HG02885 (cell line): Measurements from ENCODE around the gene PLEKHA7.

Experiments used
- ATAC-seq: cut with Tn5 transposase; IDR thresholded peaks from one replicate; pipeline ENCODE4 v1.9.1; 2021; ENCODE audit warnings: mild to moderate bottlenecking; ENCODE audit not compliant: unreplicated experiment, poor library complexity

The PLEKHA7 gene

GRCh38 chr11:16783321-16783801 lies 230.9 kb downstream of the PLEKHA7 start:
- no peak for ATAC-seq

- no peak for ATAC-seq
Measured at GRCh38 chr11:16781936-16782919, 232.0 kb downstream of the PLEKHA7 start.

- no peak for ATAC-seq
Measured at GRCh38 chr11:16780698-16781550, 233.3 kb downstream of the PLEKHA7 start.

- ATAC-seq = no peak
Measured at GRCh38 chr11:16780146-16780545, 234.1 kb downstream of the PLEKHA7 start.

- ATAC-seq = peak; percentile 63
Measured at GRCh38 chr11:16779436-16779835, 234.8 kb downstream of the PLEKHA7 start.

GRCh38 chr11:16778876-16779275 lies 235.3 kb downstream of the PLEKHA7 start:
- ATAC-seq = no peak

- ATAC-seq = no peak
Measured at GRCh38 chr11:16778286-16778685, 235.9 kb downstream of the PLEKHA7 start.

- no peak for ATAC-seq
Measured at GRCh38 chr11:16777613-16777975, 236.6 kb downstream of the PLEKHA7 start.

GRCh38 chr11:16776711-16777612 lies 237.3 kb downstream of the PLEKHA7 start:
- ATAC-seq = no peak

GRCh38 chr11:16775614-16776283 lies 238.5 kb downstream of the PLEKHA7 start:
- ATAC-seq = no peak

DNA sequence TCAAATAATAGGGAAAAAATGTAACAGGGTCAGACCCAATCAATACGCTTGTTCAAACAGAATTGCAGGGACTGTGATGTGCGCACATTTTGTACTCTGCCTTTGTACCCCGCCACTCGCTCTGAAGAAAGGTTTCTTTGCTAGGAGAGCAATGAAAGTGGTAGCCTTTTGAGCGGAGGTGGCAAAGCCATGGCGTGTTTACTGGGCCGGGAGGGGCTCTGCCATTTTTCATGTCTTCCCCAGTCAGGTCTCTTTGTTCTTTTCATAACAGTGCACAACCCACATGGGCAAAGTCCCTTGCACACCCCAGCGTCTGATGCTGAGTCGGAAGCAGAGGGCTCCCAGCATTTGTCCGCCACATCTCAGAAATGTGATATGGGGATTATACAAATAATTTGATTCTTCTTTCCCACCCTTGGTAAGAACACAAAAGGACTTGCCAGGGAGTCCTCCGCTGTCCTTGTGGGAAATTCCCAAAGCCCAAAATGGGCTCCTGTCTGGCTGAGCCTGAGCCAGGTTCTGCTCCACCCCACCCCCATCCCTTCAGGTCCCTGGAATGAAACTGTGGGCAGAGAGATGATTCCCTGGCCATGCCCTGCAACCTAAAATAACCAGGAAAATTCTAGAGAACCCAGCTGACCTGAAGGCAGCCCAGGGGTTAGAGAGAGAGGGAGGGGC lies 239.1 kb downstream of the PLEKHA7 start:
- ATAC-seq = no peak

- no peak for ATAC-seq
Measured at GRCh38 chr11:16773981-16774935, 240.0 kb downstream of the PLEKHA7 start.

- no peak for ATAC-seq
Measured at GRCh38 chr11:16772141-16772512, 242.1 kb downstream of the PLEKHA7 start.

DNA sequence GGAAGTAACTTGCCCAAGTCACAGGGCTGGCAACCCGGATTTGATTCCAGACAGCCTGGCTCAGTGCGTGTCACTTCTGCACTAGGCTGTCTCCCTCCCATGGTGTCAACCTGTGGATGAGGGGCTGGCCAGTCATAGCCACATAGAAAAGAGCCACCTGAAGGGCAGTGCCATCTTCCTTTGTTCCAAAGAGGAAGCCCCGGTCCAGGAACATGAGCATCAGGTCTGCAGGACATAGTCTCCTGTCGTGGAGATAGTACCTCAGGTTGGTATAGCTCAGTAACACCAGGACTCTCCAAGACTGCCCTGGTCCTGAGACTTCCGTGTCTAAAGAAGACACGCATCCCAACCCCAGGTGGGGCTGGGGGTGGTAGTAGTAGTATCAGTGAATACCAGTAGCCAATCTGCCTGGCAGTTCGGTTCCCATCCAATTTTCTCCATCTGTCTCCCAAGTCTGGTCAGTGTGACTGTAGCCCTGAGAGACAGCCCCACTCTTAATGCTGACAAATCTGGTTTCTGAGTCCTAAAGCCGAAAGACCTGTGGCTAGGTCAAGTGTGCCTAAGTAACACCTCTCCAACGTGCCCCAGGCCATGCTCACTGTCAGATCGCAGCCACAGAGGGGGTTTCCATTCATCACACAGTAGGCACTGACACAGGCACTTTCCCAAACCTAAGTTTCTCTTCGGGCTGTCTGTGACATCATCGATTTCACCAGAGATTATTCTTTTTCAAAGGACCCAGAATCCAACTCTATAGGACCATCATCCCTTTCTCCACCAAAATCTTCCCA lies 242.7 kb downstream of the PLEKHA7 start:
- ATAC-seq = no peak

DNA sequence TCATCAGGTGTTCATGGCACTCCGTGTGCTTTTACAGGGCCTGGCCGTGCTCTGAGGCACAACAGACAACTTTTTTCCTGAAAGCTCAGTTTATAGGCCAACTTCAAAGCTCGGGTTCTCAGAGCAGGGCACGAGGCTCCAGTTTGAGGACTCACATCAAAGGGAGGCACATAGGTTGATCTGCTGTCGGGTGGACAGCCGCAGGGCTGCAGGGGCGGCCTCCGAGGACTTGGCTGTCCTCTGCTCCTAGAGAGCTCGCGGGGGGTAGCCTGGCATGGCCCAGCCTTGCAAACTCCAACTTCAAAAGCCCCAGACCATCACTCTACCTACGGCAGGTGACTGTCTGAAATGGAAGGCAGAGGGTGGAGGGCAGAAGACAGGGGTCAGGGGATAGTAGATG lies 244.2 kb downstream of the PLEKHA7 start:
- ATAC-seq = no peak

DNA sequence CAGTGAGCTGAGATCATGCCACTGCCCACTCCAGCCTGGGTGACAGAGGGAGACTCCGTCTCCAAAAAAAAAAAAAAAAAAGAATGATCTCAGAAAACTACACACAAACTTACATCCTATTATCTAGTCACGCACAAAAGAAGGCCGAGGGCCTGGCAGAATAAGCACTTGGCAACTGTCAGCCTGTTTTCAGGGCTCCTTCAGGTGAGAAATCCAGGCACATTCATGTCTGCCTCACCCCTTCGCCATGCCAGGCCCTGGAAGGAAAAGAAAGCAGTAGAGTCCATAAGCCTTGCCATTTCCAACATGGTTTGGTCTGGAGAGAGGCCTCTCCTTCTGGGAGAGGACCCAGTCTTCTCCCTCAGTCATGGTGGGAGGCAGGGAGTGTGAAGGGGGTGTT lies 244.8 kb downstream of the PLEKHA7 start:
- ATAC-seq = no peak

DNA sequence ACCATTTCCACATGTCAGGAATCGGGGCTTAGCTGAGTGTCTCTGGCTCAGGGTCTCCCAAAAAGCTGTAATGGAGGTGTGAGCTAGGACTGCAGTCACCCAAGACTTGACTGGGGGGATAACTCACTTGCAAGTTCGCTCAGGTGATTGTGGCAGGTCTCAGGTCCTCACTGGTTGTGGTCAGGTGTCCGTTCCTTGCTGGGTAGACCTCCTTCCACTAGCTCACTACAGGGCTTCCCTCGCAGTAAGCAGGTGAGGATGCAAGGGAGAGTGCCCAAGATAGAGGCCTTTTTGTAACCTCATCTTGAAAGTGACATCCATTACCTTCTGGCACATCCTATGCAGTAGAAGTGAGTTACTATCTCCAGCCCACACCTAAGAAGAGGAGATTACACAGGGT lies 246.3 kb downstream of the PLEKHA7 start:
- no peak for ATAC-seq
